CD4-positive, alpha-beta T cell treated with Interleukin-4 for 1 hour (primary cell): ENCODE data around the gene BRF1.

Experiments
- DNase-seq, 2 donors: peaks; one replicate each; pipeline ENCODE4 v3.0.0-alpha.2; 2020 to 2022

BRF1 gene

DNA sequence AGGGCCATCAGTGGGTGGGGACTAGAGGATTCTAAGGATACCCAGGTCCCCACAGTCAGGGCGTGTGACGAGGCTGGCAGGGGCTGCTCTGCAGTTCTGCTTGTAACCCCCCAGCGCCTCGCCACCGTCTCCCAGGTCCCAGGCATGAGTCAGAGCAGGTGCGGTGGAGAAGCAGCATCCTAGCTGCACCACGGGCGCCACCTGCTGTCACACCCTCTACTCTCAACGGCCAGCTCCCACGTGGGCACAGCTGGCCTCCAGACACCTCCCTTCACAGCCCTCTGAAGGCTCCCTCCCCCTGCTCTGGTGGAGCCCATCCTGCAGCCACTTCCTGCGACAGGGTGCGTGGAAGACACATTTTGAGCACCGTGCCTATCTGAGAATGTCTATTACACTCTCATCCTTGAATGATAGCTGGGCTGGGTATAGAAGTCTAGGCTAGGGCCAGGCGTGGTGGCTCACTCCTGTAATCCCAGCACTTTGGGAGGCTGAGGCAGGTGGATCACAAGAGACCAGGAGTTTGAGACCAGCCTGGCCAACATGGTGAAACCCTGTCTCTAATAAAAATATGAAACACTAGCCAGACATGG lies 112.8 kb downstream of the BRF1 start:
- peak in 1 of 2 donors; percentile 19 for DNase-seq

GRCh38 chr14:105187116-105187515 lies 113.7 kb downstream of the BRF1 start:
- no peak for DNase-seq

- DNase-seq, result no peak
Observed at GRCh38 chr14:105185973-105186372, 114.8 kb downstream of the BRF1 start.

- no peak for DNase-seq
Observed at GRCh38 chr14:105185001-105185400, 115.8 kb downstream of the BRF1 start.

GRCh38 chr14:105184461-105184860 lies 116.3 kb downstream of the BRF1 start:
- DNase-seq, result no peak

GRCh38 chr14:105182296-105183020 lies 118.3 kb downstream of the BRF1 start:
- DNase-seq, result no peak

DNA sequence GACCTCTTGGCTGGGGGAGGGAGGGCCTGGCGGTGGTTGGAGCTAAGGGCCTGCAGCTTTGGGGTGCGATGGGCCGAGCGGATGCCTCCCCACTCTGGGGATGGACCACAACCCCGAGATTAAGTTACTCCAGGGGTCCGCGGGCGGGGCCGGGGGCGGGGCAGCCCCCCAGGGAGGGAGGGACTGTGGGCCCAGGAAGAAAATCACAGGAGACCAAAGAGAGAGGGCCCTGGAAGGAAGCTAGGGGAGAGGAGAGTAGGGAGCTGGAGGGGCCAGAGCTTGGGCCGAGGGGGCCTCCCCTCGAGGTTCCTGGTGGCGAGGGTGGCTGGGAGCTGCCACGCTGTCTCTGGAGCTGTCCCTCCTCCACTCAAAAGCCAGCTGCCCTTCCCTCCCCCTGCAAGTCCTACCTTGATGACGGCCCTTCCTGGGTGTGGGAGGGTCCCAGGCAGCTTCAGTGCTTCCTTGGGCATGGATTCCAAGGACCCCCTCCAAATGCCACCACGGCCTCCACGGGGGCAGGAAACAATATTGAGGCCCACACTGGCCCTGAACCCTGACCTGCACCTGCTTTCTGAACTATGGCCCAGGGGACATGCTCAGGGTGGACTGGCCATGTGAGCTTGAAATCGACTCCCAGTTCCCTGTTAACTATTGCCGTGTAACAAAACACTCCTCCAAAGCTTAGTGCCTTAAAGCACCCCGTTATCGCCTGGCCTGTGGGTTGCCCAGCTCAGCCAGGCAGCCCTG lies 119.1 kb downstream of the BRF1 start:
- DNase-seq, result no peak

DNA sequence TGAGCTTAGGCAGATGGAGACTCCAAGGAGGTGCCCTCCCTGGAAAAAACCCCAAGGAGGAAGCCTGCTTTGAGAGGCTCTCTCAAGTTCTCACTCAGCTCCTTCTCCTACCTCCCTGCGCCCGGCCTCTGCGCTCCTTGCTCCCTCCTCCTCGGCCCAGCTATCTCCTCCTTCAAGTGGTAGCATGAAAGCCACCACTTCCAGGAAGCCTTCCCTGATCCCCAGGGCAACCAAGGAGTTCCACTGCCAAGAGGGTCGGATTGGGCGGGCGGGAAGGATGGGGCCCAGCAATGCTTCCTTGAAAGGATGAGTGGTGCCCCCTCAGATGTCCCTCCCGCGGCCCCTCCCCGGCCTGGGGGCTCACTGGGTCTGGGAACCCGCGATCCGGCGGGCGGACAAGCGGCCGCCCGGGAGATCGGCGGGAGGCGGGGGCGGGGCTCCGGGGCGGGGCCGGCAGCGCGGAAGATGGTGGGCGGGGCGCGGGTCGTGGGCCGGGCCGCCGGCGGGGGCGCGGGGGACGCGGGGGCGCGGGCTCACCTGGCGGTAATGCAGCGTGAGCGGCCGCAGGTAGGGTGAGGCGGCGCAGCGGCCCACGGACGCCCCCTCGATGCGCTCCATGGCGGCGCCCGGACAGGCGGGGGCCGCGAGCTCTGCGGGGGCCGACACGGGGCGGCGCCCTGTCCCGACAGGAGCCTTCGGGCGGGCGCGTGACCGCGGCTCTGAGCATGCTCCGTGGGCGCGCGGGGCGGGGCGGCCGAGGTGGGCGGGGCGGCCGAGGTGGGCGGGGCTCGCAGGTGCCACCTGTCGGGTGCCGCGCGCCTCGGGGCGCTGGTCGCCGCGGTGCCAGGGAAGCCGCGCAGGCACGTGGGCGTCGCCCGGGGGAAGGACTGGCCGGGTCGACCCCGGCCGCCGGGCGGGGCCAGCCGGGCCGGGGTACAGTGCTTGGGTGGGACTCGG lies 119.9 kb downstream of the BRF1 start, which contains the start of gene NUDT14:
Gene NUDT14 (minus strand): TSS at position 721 of the 957 bp plus-strand sequence. CDS start 103 bp downstream, at position 618.
- peak; percentile 91 to 94 for DNase-seq

DNA sequence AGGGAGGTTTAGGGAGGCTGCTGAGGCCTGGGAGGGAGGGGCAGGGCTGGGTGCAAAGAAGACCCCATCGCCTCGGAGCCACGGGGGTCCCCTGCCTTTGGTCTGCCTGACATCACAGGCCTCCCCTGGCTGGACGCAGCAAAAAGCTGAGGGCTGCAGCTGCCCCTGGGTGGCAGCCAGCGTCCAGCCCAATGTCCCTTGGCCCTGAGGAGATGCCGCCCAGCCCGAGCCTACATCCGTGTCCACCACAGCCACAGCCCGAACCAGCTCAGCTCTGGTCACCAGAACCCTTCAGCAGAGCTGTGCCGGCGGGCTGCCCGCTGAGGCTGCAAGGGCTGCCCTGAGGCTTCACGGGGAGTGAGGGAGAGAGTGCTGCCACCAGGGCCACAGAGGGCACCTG lies 121.6 kb downstream of the BRF1 start:
- no peak for DNase-seq

DNA sequence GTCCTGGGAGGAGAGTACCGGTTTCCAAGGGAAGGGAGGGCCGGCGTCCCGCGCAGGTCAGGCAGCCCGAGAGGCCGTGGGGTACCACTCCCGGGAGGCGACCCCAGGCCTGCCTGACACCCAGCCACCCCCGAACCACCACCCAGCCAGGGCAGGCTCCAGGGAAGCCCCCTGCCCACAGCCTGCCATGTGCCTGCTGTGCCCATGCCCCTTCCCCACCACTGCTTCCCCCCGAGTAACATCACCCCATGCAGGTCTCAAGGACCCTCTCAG lies 122.0 kb downstream of the BRF1 start:
- DNase-seq, result no peak

GRCh38 chr14:105178069-105178867 lies 122.5 kb downstream of the BRF1 start:
- no peak for DNase-seq

DNA sequence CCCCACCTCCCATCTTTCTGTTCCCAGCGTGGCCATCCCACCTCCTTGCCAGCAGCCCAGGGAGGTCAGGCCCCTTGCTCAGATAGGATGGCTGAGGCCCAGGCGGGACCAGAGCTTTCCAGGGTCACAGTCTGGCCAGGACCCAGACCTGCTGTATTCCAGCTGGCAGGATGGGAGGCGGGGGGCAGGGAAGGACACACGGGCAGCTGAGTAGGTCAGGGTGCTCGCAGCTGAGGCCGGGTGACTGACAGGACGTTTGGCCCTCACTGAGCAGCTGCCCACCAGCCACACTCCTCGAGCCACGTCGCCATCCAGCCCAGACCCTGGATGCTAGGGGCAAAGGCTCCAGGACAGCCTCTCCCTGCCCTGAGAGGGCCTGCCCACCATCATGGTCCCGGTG lies 123.7 kb downstream of the BRF1 start:
- DNase-seq, result no peak

- DNase-seq, result no peak
Observed at GRCh38 chr14:105176513-105176912, 124.3 kb downstream of the BRF1 start.

- DNase-seq, result peak; percentile 57 to 62
Observed at GRCh38 chr14:105173901-105174894, 126.6 kb downstream of the BRF1 start.

DNA sequence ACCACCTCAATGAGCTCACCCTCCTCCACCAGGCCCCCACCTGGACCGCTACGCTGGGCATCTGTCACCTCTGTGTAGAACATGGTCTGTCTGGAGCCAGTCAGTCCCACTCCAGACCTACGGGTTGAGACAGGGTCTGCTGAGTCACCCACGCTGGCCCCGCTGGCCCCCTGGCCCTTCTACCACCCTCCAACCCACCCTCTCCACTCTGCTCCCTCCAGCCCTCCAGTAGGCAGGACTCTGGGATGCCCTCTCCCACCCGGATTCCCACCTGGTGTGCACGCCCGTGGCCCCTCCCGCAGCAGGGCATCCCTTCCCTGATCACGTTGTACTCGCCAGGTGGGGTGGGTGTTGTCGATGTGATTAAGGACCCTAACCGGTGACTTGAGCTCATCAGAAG lies 127.7 kb downstream of the BRF1 start:
- DNase-seq, result no peak

GRCh38 chr14:105172476-105172875 lies 128.3 kb downstream of the BRF1 start:
- DNase-seq, result no peak

DNA sequence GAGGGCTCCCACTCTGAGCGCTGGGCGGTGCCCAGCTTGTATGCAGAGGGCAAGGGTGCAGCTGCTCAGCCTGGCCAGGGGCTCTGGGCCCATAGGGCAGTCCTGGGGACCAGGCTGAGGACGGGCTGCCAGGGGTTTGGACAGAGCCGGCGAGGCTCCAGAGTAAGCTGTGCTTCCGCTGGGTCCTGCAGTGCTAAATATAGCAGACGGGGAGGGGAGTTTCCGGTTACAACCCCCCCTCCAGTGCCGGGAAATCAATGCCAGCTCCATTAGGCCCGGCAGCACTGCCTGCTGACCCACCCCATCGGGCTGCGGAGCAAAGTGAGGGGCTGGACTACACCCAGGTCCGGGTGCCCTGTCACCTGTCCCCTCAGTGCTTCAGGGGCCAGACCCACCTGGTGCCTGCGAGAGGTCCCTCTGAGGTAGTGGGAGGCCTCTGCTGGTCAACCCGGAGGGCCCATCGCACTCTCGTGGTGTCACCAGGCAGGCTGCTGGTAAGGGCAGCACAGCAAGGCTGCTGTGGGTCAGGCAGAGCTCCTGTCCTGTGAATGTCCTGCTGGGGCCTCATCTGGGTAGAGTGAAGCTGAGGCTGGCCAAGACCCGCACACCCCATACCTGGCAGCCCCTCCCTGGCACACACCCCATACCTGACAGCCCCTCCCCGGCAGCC lies 129.7 kb downstream of the BRF1 start:
- no peak for DNase-seq

DNA sequence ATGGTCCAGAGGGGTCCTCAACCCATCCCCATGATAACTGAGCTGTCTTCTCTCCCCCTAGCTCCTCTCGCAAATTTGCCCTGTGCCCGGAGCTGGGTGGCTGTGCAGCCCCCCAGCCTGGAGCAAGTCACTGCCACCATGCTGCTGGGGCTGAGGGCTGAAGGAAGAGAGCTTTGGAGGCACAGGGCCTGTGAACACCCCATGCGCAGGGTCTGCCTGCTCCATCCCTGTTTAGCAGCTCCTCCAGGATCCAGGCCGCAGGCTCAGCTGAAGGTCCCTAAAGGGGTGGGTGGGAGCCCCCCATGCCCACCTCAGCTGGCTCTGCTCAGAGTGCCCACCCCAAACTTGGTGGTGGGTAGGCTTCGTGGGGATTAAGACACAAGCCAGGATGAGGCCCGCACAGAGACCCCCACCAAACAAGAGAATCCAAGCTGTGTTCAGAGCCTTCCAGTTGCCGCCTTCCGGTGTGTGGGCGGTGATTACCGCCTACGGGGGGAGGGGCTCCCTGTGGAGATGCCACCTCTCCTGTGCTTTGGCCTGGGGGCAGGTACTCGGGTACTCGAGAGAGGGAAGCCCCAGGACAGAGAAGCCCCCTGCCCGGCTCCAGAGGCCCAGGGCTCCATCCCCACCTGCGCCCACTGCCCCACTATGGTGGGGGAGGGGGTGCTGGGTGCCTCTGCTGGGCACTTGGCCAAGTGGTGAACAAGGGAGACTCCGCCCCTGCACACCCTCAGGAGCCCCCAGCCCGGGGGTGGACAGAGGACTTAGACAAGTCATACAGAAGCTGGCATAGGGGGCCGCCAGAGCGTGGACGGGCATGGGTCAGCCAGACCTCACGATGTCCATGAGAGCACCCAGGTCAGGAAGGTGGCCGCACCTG lies 130.8 kb downstream of the BRF1 start:
- no peak for DNase-seq

DNA sequence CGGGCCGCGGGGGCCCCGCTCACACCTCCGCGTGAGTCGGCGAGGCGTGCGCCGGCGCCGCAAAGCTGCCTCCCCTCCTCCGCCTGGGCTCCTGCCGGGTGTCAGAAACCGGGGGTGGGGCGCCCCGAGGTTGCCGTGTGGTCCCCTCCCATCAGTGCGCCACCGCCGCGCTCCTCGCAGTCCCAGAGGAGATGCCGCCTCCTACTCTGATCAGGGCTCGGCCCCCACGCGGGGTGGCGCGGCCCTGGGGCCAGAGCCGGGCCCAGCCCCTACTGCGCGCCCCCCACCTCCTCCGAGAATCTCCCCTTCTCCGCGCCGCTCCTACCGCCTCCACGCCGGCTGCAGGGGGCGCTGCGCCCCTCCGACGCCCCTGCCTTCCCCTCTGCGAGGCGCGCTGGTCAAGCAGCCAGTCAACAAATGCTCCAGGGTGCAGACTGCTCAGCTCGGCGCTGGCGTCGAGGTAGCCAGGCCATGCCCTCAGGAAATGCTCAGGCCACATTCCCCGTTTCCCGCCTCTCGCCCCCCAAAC lies 131.8 kb downstream of the BRF1 start:
- DNase-seq, result peak in 1 of 2 donors; percentile 38
